Measurements from ENCODE around the gene AR. TPM values are rescaled to one million over a fixed set of nuclear protein-coding genes. Genes with fewer than 3 reads are reported as not detected.
A peak's percentile ranks its signal among the peaks of the same experiment; 100 is the strongest.

The AR gene
- total and polyA plus RNA-seq, 2 of the 13 experiments (the other 11 are each of a cell fraction or from before 2014, with no cell fraction given), result not detected

DNA sequence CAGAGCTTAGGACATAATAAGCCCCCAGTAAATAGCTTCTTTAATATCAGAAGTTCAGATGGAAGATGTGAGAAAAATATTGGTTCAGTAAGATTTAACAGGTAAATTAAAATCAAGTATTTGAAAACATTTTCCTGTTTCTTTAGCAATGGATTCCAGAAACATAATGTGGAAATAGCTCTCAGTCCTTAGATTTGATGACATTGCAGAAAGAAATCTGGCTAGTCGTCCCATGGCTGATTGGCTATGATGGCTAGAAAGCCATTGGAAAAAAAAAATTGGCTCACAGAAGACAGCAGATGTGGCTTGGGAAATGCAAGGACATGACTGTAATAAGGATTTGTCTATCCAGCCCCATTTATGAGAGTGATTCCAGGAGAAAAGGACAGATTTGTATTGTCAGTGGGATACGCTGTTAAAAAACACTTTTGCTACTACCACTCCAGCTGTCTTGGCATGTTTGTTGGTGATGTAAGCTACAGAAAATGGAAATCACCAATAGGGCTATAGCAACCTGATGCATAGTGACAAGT lies 78.3 kb downstream of the AR start:
- ATAC-seq (no peak), DNase-seq (ENCODE audit: low spot score) (no peak), FAIRE-seq (no peak)
- Histone ChIP-seq H3K79me2 (ENCODE audit: insufficient read depth, low read length) (no peaks in the 10 kb centered on the region), H3K9ac (ENCODE audit: insufficient read depth, low read depth, low read length) (no peak overlapping the region), H2AFZ (ENCODE audit: low read length) (no peak overlapping the region), H3K27ac (ENCODE audit: extremely low read length, insufficient read depth, low read length) (no peak overlapping the region), H3K27me3 (ENCODE audit: control insufficient read depth in 1 of 2, insufficient read depth in 2 of 2, low read length in 2 of 2) (no peaks in the 10 kb centered on the region), H3K4me3 (replicated peaks in 1 of 3; ENCODE audit: insufficient read depth in 1 of 3, low read depth in 2 of 3, low read length in 3 of 3) (no peak overlapping the region), H3K4me1 (ENCODE audit: insufficient read depth, low read length) (no peaks in the 10 kb centered on the region), H3K36me3 (replicated peaks in 1 of 2; ENCODE audit: control insufficient read depth in 1 of 2, insufficient read depth in 2 of 2, low read length in 2 of 2) (no peaks in the 10 kb centered on the region), H3K9me3 (ENCODE audit: low read length) (peaks cover 63% of the 10 kb centered on the region), H4K20me1 (ENCODE audit: insufficient read depth, low read length) (no peaks in the 10 kb centered on the region), H3K4me2 (ENCODE audit: low read depth, low read length) (no peak overlapping the region)
- no peak for TF ChIP-seq FOXO1 (CRISPR knock-in tag; IDR thresholded peaks at IDR 0.05)
- no peak for TF ChIP-seq CEBPG (CRISPR knock-in tag; IDR thresholded peaks at IDR 0.05)
- TF ChIP-seq MAFF (IDR thresholded peaks at IDR 0.05; ENCODE audit: low read depth, low read length), result peak; percentile 57
- no peak for TF ChIP-seq NAIF1 (CRISPR knock-in tag; IDR thresholded peaks at IDR 0.05; ENCODE audit: borderline replicate concordance)
- peak in 1 of 2 experiments; percentile 63; a peak in 3 of 4 replicates for TF ChIP-seq MAFK (conservative IDR thresholded peaks at IDR 0.05 in 1 of 2, IDR thresholded peaks at IDR 0.05 in 1 of 2; ENCODE audit: low read length in 2 of 2)
- in situ Hi-C loops (cut with HindIII; ENCODE audit: extremely low pct_ligation_motif_present, low pct_unique_long_range_greater_than_20kb), result no loop called here
- POLR2A ChIA-PET, result no interaction called here
- BruUV-seq (replicated peaks), result no TSS peak
- WGBS (ENCODE audit: low lambda C conversion rate), result 77% methylated on average over 2 of the region's 2 CpGs
- CTCF ChIA-PET (ENCODE audit: low intra/inter-chr PET ratio, low total read pairs), result no interaction called here
- intact Hi-C loops (cut with micrococcal nuclease; ENCODE audit: unreplicated experiment), result no loop called here

- Histone ChIP-seq H2AFZ (ENCODE audit: low read length) (no peak overlapping the region), H4K20me1 (ENCODE audit: insufficient read depth, low read length) (no peaks in the 10 kb centered on the region), H3K9me3 (ENCODE audit: low read length) (peaks cover 44% of the 10 kb centered on the region), H3K36me3 (replicated peaks in 1 of 2; ENCODE audit: control insufficient read depth in 1 of 2, insufficient read depth in 2 of 2, low read length in 2 of 2) (no peaks in the 10 kb centered on the region), H3K27me3 (ENCODE audit: control insufficient read depth in 1 of 2, insufficient read depth in 2 of 2, low read length in 2 of 2) (no peaks in the 10 kb centered on the region), H3K9ac (ENCODE audit: insufficient read depth, low read depth, low read length) (no peak overlapping the region), H3K27ac (ENCODE audit: extremely low read length, insufficient read depth, low read length) (no peak overlapping the region), H3K79me2 (ENCODE audit: insufficient read depth, low read length) (no peaks in the 10 kb centered on the region), H3K4me2 (ENCODE audit: low read depth, low read length) (no peak overlapping the region), H3K4me1 (ENCODE audit: insufficient read depth, low read length) (no peaks in the 10 kb centered on the region), H3K4me3 (replicated peaks in 1 of 3; ENCODE audit: insufficient read depth in 1 of 3, low read depth in 2 of 3, low read length in 3 of 3) (no peak overlapping the region)
- in situ Hi-C loops (cut with HindIII; ENCODE audit: extremely low pct_ligation_motif_present, low pct_unique_long_range_greater_than_20kb) (no loop called here), intact Hi-C loops (cut with micrococcal nuclease; ENCODE audit: unreplicated experiment) (no loop called here)
- FAIRE-seq (no peak), ATAC-seq (no peak), DNase-seq (ENCODE audit: low spot score) (no peak)
- ChIA-PET POLR2A (no interaction called here), CTCF (ENCODE audit: low intra/inter-chr PET ratio, low total read pairs) (no interaction called here)
- no TSS peak for BruUV-seq (replicated peaks)
- TF ChIP-seq, protein P1, sequence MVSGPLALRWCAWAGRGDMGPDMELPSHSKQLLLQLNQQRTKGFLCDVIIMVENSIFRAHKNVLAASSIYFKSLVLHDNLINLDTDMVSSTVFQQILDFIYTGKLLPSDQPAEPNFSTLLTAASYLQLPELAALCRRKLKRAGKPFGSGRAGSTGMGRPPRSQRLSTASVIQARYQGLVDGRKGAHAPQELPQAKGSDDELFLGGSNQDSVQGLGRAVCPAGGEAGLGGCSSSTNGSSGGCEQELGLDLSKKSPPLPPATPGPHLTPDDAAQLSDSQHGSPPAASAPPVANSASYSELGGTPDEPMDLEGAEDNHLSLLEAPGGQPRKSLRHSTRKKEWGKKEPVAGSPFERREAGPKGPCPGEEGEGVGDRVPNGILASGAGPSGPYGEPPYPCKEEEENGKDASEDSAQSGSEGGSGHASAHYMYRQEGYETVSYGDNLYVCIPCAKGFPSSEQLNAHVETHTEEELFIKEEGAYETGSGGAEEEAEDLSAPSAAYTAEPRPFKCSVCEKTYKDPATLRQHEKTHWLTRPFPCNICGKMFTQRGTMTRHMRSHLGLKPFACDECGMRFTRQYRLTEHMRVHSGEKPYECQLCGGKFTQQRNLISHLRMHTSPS (CRISPR knock-in tag; IDR thresholded peaks at IDR 0.05; ENCODE audit: low read depth), result no peak
- TF ChIP-seq SRF (IDR thresholded peaks at IDR 0.05; ENCODE audit: low read depth, low read length) (no peak), ZNF451 (CRISPR knock-in tag; IDR thresholded peaks at IDR 0.05) (no peak), EHMT2 (IDR thresholded peaks at IDR 0.05; ENCODE audit: borderline replicate concordance, low read depth, low read length) (no peak), ZNF543 (CRISPR knock-in tag; IDR thresholded peaks at IDR 0.05) (no peak), AGO2 (optimal IDR thresholded peaks at IDR 0.05; ENCODE audit: low read depth, low read length) (no peak), ZBTB3 (CRISPR knock-in tag; IDR thresholded peaks at IDR 0.05; ENCODE audit: borderline replicate concordance, low read depth) (no peak), ZNF747 (CRISPR knock-in tag; IDR thresholded peaks at IDR 0.05; ENCODE audit: borderline replicate concordance) (no peak)
- TF ChIP-seq, protein P2, sequence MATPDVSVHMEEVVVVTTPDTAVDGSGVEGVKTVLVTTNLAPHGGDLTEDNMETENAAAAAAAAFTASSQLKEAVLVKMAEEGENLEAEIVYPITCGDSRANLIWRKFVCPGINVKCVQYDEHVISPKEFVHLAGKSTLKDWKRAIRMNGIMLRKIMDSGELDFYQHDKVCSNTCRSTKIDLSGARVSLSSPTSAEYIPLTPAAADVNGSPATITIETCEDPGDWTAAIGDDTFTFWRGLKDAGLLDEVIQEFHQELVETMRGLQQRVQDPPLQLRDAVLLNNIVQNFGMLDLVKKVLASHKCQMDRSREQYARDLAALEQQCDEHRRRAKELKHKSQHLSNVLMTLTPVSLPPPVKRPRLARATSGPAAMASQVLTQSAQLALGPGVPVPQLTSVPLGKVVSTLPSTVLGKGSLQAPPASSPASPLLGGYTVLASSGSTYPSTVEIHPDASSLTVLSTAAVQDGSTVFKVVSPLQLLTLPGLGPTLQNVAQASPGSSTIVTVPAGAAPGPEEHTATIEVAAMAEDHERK (CRISPR knock-in tag; IDR thresholded peaks at IDR 0.05; ENCODE audit: low read depth), result no peak
- TF ChIP-seq, protein P3, sequence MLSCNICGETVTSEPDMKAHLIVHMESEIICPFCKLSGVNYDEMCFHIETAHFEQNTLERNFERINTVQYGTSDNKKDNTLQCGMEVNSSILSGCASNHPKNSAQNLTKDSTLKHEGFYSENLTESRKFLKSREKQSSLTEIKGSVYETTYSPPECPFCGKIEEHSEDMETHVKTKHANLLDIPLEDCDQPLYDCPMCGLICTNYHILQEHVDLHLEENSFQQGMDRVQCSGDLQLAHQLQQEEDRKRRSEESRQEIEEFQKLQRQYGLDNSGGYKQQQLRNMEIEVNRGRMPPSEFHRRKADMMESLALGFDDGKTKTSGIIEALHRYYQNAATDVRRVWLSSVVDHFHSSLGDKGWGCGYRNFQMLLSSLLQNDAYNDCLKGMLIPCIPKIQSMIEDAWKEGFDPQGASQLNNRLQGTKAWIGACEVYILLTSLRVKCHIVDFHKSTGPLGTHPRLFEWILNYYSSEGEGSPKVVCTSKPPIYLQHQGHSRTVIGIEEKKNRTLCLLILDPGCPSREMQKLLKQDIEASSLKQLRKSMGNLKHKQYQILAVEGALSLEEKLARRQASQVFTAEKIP (CRISPR knock-in tag; IDR thresholded peaks at IDR 0.05; ENCODE audit: borderline replicate concordance), result no peak
Observed at GRCh38 chrX:67624325-67624724, 80.5 kb downstream of the AR start.
